Astrocyte of the spinal cord (primary cell): Measurements from ENCODE around the gene ATXN1L.
A peak's percentile ranks its signal among the peaks of the same experiment; 100 is the strongest.
"Not testable (repeated sequence)": the region's sequence is repeated elsewhere in the genome, so short reads cannot be mapped to it uniquely, and the experiment has no call there.

Experiments
- DNase-seq: peaks from one replicate; pipeline ENCODE4 v3.0.0; 2011; ENCODE audit warnings: low read depth, low spot score
- H3K4me3 ChIP-seq: 2 replicates; pipeline ENCODE4 v1.5.1; 2011; ENCODE audit warnings: low read depth, mild to moderate bottlenecking, low read length, moderate library complexity
- in situ Hi-C: cut with HindIII; loops from 2 replicates; pipeline ENCODE4 v1.10.0; 2017; ENCODE audit warnings: low sequenced_read_pairs
- TF ChIP-seq, protein P1 (sequence below): IDR thresholded peaks from 2 replicates; pipeline ENCODE4 v1.5.1; 2012; ENCODE audit warnings: low read depth, mild to moderate bottlenecking, low read length, inconsistent platforms

Gene ATXN1L

DNA sequence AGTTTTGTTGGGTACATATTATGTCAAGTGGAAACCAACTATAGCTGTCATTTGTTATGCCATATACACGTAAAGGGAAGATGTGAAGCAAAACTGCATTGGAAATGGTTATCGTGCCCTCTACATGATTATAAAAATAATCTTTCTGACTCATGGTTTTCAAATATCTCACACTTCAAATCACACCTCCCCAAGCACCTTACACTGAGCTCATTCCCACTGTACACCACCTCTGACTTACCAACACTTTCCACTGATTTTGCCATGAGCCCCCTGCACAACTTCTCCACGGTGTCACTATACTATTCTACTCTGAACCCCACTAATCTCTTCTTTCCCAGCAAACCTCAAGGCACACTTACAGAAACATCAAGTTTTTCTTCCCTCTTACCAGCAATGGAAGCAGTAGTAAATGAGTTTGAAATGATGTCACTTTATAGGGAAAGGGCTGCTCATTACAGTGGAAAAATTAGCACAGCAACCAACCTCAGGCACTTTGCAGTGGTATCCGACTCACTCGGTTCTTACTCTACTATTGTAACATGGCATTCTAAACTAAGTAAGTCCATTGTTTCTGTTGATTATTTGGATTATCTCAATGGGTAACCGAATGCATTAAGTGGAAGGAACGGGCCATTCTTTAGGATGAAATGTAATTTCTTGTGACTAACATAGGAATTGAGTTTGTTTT lies 19.5 kb downstream of the ATXN1L start:
- DNase-seq: no peak
- TF ChIP-seq, protein P1, sequence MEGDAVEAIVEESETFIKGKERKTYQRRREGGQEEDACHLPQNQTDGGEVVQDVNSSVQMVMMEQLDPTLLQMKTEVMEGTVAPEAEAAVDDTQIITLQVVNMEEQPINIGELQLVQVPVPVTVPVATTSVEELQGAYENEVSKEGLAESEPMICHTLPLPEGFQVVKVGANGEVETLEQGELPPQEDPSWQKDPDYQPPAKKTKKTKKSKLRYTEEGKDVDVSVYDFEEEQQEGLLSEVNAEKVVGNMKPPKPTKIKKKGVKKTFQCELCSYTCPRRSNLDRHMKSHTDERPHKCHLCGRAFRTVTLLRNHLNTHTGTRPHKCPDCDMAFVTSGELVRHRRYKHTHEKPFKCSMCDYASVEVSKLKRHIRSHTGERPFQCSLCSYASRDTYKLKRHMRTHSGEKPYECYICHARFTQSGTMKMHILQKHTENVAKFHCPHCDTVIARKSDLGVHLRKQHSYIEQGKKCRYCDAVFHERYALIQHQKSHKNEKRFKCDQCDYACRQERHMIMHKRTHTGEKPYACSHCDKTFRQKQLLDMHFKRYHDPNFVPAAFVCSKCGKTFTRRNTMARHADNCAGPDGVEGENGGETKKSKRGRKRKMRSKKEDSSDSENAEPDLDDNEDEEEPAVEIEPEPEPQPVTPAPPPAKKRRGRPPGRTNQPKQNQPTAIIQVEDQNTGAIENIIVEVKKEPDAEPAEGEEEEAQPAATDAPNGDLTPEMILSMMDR: no peak
- H3K4me3 ChIP-seq: no peak overlapping the region
- in situ Hi-C loops: no loop called here

DNA sequence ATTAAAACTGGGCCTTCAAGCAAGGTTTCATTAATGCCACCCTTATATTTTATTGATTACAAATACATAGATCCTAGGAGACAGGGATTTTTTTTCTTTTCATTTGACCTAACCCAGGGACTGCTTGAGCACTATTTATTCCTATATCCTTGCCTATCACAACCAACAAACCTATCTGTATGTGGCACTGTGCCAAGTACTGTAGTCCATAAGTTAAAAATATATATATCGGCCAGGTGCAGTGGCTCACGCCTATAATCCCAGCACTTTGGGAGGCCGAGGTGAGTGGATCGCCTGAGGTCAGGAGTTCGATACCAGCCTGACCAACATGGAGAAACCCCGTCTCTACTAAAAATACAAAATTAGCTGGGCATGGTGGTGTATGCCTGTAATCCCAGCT lies 21.4 kb downstream of the ATXN1L start:
- H3K4me3 ChIP-seq, in situ Hi-C loops, DNase-seq: not testable (repeated sequence)

DNA sequence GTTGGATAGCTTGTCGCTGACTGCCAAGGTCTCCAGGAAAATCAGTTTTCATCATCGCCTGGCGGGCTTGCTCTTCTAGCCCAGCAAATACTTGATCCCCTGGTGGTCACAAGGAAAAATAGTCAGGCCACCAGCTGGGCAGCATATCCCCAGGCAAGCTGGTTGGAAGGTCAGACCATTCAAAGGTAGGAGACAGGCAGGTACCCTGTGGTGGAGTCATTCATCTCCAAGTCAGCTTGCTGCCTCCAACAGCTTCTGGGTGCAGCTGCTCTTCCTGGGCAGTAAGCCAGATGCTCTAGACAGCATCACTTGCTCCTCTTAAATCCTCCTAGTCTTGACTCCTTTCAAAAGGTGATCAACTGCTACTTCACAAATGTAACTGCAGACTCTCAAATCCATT lies 22.2 kb downstream of the ATXN1L start:
- no peak overlapping the region for H3K4me3 ChIP-seq
- in situ Hi-C loops: no loop called here
- DNase-seq: no peak
- TF ChIP-seq, protein P1: peak; percentile 10

DNA sequence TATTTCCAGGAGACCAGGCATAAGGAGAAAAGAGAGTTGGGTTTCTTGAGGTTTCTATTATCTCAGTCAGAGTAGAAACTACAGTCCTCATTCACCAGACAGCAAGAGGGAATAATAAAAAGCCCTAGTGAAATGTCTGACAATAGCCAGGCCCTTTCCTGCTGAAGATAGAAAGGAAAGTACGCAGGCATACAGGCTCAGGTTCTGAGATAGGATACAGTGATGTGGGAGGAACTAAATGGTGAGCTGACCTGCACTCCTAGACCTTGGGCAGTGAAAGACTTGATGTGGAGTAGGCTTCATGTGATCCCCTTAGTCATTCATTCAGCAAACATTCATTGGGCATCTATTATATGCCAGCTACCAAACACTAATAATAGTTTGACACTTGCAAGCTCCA lies 23.3 kb downstream of the ATXN1L start:
- no peak overlapping the region for H3K4me3 ChIP-seq
- DNase-seq: no peak
- in situ Hi-C loops: no loop called here
- TF ChIP-seq, protein P1: no peak

DNA sequence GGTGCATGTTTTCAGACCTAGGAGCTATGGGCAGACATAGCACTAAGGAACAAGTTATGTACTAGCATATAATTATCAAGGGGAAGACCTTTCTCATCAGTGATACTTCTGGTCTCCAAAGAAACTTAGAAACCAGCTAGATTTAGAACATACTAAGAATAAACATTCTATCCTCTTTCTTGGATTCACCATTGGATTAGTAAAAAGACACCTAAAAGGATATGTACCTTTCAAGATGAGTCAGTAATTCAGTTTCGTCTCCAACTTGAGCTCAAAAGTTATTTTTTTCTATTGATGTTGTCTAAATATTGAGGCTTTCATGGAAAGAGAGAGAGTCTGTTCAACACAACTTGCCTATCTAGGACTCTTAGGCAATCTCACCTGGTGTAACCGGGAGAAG lies 25.0 kb downstream of the ATXN1L start:
- in situ Hi-C loops: no loop called here
- DNase-seq: no peak
- TF ChIP-seq, protein P1: no peak
- no peak overlapping the region for H3K4me3 ChIP-seq

DNA sequence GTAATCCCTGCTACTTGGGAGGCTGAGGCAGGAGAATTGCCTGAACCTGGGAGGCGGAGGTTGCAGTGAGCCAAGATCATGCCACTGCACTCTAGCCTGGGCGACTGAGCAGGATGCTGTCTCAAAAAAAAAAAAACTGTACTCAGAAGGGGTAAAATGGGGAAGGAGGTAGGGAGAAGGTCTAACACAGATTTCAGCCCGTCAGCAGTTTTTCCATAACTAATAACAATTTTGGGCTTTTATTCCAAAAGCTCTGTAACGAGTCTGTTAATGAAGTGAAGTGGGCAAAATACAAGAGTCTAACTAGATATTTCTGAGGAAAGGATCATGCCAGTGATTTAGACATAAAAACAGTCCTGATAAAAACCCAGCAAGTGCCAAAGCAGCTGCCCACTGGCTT lies 27.4 kb downstream of the ATXN1L start:
- no peak for DNase-seq
- in situ Hi-C loops: no loop called here
- TF ChIP-seq, protein P1: no peak
- H3K4me3 ChIP-seq: no peak overlapping the region

DNA sequence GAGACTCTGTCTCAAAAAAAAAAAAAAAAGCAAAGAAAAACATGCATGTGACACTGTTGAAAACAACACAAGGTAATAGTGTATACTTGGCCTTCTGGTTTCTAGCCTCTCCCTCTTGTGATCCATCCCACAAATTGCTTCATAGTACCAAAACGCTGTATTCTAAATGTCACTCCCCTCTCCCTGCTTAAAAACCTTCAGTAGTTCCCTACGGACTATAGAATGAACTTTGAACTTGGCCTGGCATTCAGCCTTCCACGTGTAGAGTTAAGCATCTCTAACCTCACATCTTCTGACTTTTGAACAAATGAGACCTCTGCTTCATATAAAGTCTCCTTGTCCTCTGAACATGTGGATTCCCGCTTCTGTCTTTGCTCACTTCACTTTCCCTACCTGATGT lies 33.1 kb downstream of the ATXN1L start:
- no peak for DNase-seq
- in situ Hi-C loops: no loop called here
- TF ChIP-seq, protein P1: no peak
- H3K4me3 ChIP-seq: no peak overlapping the region
